ENCODE results near the gene GJC1.

The GJC1 gene

GRCh38 chr17:44780161-44780560, 49.9 kb downstream of the GJC1 start:
- in situ Hi-C loops (cut with MboI; ENCODE audit: low sequenced_read_pairs), result loop anchor here (10.0 kb wide), 1 partner anchor 85 kb away; no protein-coding TSS in a partner anchor

GRCh38 chr17:44779211-44780025, 50.7 kb downstream of the GJC1 start:
- in situ Hi-C loops (cut with MboI; ENCODE audit: low sequenced_read_pairs), result loop anchor here (10.0 kb wide), 1 partner anchor 85 kb away; no protein-coding TSS in a partner anchor

GRCh38 chr17:44778656-44779210, 51.4 kb downstream of the GJC1 start:
- in situ Hi-C loops (cut with MboI; ENCODE audit: low sequenced_read_pairs), result no loop called here

- in situ Hi-C loops (cut with MboI; ENCODE audit: low sequenced_read_pairs), result no loop called here
These were observed 52.4 kb downstream of the GJC1 start for GRCh38 chr17:44777394-44778348.

GRCh38 chr17:44776628-44777393, 53.3 kb downstream of the GJC1 start:
- in situ Hi-C loops (cut with MboI; ENCODE audit: low sequenced_read_pairs), result no loop called here

- in situ Hi-C loops (cut with MboI; ENCODE audit: low sequenced_read_pairs), result no loop called here
These were observed 54.1 kb downstream of the GJC1 start for GRCh38 chr17:44775838-44776621.

GRCh38 chr17:44775136-44775837, 54.8 kb downstream of the GJC1 start:
- in situ Hi-C loops (cut with MboI; ENCODE audit: low sequenced_read_pairs), result no loop called here

GRCh38 chr17:44774271-44775135, 55.6 kb downstream of the GJC1 start:
- in situ Hi-C loops (cut with MboI; ENCODE audit: low sequenced_read_pairs), result no loop called here

- in situ Hi-C loops (cut with MboI; ENCODE audit: low sequenced_read_pairs), result no loop called here
These were observed 56.9 kb downstream of the GJC1 start for GRCh38 chr17:44773140-44773539.

GRCh38 chr17:44772308-44773045, 57.6 kb downstream of the GJC1 start:
- in situ Hi-C loops (cut with MboI; ENCODE audit: low sequenced_read_pairs), result no loop called here

GRCh38 chr17:44770166-44770925, 59.7 kb downstream of the GJC1 start:
- in situ Hi-C loops (cut with MboI; ENCODE audit: low sequenced_read_pairs), result no loop called here

GRCh38 chr17:44769647-44770084, 60.4 kb downstream of the GJC1 start:
- in situ Hi-C loops (cut with MboI; ENCODE audit: low sequenced_read_pairs), result no loop called here

GRCh38 chr17:44769230-44769629, 60.9 kb downstream of the GJC1 start:
- in situ Hi-C loops (cut with MboI; ENCODE audit: low sequenced_read_pairs), result no loop called here

- in situ Hi-C loops (cut with MboI; ENCODE audit: low sequenced_read_pairs), result no loop called here
These were observed 61.5 kb downstream of the GJC1 start for GRCh38 chr17:44768505-44769142.

- in situ Hi-C loops (cut with MboI; ENCODE audit: low sequenced_read_pairs), result no loop called here
These were observed 62.6 kb downstream of the GJC1 start for GRCh38 chr17:44767493-44767892.

- in situ Hi-C loops (cut with MboI; ENCODE audit: low sequenced_read_pairs), result no loop called here
These were observed 63.6 kb downstream of the GJC1 start for GRCh38 chr17:44766409-44767038.

Measured in HL-60/S4 treated with phorbol 12-myristate 13-acetate at 8.2 ng/mL for 4 days and 3 days (cell line).